ENCODE measurements around the gene PRELID1. TPM values are rescaled to one million over a fixed set of nuclear protein-coding genes. Genes with fewer than 3 reads are reported as not detected.

The PRELID1 gene
- total and polyA plus RNA-seq, 2 donors (not counting 3 experiments of a cell fraction or from before 2014, with no cell fraction given) = 201 to 293 TPM

DNA sequence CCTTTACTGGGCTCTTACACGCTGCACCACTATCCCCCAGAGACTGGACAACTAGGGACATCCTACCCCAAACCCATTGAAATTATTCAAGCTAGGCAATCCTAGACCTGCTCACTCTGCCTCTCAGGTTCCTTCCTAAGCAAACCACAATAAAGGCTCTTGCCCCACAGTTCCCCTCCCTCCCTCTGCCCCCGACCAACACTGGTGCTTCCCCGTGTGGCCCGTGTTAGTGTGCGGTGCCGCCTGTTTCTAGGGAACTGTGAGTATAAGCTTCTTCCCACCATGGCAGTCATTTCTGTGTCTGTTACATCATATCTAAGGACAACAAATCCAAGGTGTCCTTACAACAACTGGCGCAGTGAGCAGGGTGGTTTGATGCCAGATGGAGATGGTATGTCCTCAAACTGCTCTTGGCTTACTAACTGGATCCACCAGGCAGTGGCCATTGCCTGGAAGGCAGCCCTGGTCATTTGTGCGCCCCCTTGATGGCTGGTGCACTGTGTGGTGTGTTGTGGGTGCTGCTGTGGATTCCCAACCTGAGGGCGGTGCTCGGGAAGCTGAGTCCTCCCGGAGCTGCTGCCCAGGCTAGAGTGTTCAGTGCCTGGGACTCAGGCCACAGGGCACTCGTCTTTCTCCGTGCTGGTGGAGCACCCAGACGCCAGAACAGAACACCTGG lies 16.5 kb downstream of the PRELID1 start:
- FAIRE-seq (no peak), DNase-seq (ENCODE audit: low read depth, low spot score) (no peak)
- Histone ChIP-seq H3K9me3 (replicated peaks; ENCODE audit: control insufficient read depth, insufficient read depth, low read length) (no peaks in the 10 kb centered on the region), H3K9ac (replicated peaks; ENCODE audit: extremely low read depth, insufficient read depth, low read length) (no peak overlapping the region), H3K4me3 (replicated peaks in 1 of 3; ENCODE audit: insufficient read depth in 1 of 3, low read depth in 1 of 3, low read length in 3 of 3) (no peak overlapping the region), H3K79me2 (ENCODE audit: control insufficient read depth, insufficient read depth, low read length) (no peaks in the 10 kb centered on the region), H2AFZ (ENCODE audit: low read depth, low read length) (no peak overlapping the region), H4K20me1 (replicated peaks; ENCODE audit: control insufficient read depth, extremely low read depth, insufficient read depth, low read length) (no peaks in the 10 kb centered on the region), H3K36me3 (ENCODE audit: control insufficient read depth in 2 of 2, extremely low read depth in 1 of 2, insufficient read depth in 2 of 2, low read length in 2 of 2) (peaks cover 0 to 8% of the 10 kb centered on the region in 2 experiments), H3K27ac (ENCODE audit: insufficient read depth, low read depth, low read length) (no peak overlapping the region), H3K27me3 (ENCODE audit: control insufficient read depth in 2 of 2, insufficient read depth in 2 of 2, low read length in 2 of 2) (no peaks in the 10 kb centered on the region), H3K4me1 (ENCODE audit: control insufficient read depth, extremely low read depth, insufficient read depth, low read length) (no peaks in the 10 kb centered on the region), H3K4me2 (ENCODE audit: insufficient read depth, low read length) (no peak overlapping the region), H3K9me1 (replicated peaks; ENCODE audit: control insufficient read depth, extremely low read depth, insufficient read depth, low read length) (no peaks in the 10 kb centered on the region)
- TF ChIP-seq FOS (IDR thresholded peaks at IDR 0.05; ENCODE audit: borderline replicate concordance, insufficient read depth, low read length) (no peak), GATA2 (IDR thresholded peaks at IDR 0.05; ENCODE audit: insufficient read depth, insufficient read length, low read depth, low read length) (no peak)
- POLR2A ChIA-PET = no interaction called here
- CTCF ChIA-PET = interaction anchor here (1.0 to 3.5 kb wide), 6 partner anchors 8 to 208 kb away, joined by 3 to 44 read pairs (median 14); no protein-coding TSS in a partner anchor
- intact Hi-C loops (cut with micrococcal nuclease) (loop anchor here (2.0 kb wide), 1 partner anchor 135 kb away; no protein-coding TSS in a partner anchor), dilution Hi-C loops (cut with MboI; ENCODE audit: extremely low pct_ligation_motif_present, low sequenced_read_pairs) (loop anchor here (5.0 kb wide), 1 partner anchor 42 kb away; no protein-coding TSS in a partner anchor)
- BruUV-seq (replicated peaks) = no TSS peak

- no peak overlapping the region for H3K4me3 ChIP-seq (replicated peaks in 1 of 3; ENCODE audit: insufficient read depth in 1 of 3, low read depth in 1 of 3, low read length in 3 of 3)
- ChIA-PET POLR2A (no interaction called here), CTCF (interaction anchor here (0.7 to 2.8 kb wide), 2 partner anchors 11 to 63 kb away, joined by 3 to 21 read pairs; partner anchors contain the start of gene SLC34A1)
- H3K4me1 ChIP-seq (ENCODE audit: control insufficient read depth, extremely low read depth, insufficient read depth, low read length) = peaks cover 2% of the 10 kb centered on the region
- H3K27me3 ChIP-seq (ENCODE audit: control insufficient read depth in 2 of 2, insufficient read depth in 2 of 2, low read length in 2 of 2) = no peaks in the 10 kb centered on the region
- no peak overlapping the region for H3K4me2 ChIP-seq (ENCODE audit: insufficient read depth, low read length)
- BruUV-seq (replicated peaks) = no TSS peak
- intact Hi-C loops (cut with micrococcal nuclease) (no loop called here), dilution Hi-C loops (cut with MboI; ENCODE audit: extremely low pct_ligation_motif_present, low sequenced_read_pairs) (loop anchor here (5.0 kb wide), 1 partner anchor 41 kb away; no protein-coding TSS in a partner anchor)
- no peak for TF ChIP-seq GATA2 (IDR thresholded peaks at IDR 0.05; ENCODE audit: insufficient read depth, insufficient read length, low read depth, low read length)
- TF ChIP-seq POLR2A (IDR thresholded peaks at IDR 0.05; ENCODE audit: low read depth, low read length) = no peak
- TF ChIP-seq MYC (IDR thresholded peaks at IDR 0.05; ENCODE audit: low read depth, low read length) = no peak
- no peak for TF ChIP-seq EZH2 (IDR thresholded peaks at IDR 0.05; ENCODE audit: borderline replicate concordance, low read depth, low read length, severe bottlenecking)
- no peak for TF ChIP-seq POLR2AphosphoS5 (IDR thresholded peaks at IDR 0.05; ENCODE audit: insufficient read depth, low read depth, low read length)
- no peak for TF ChIP-seq CTCF (IDR thresholded peaks at IDR 0.05; ENCODE audit: extremely low read depth in 1 of 2, insufficient read depth in 1 of 2, low read depth in 1 of 2, low read length in 2 of 2)
- TF ChIP-seq FOS (IDR thresholded peaks at IDR 0.05; ENCODE audit: borderline replicate concordance, insufficient read depth, low read length) = no peak
- TF ChIP-seq MAX (IDR thresholded peaks at IDR 0.05; ENCODE audit: insufficient read depth, insufficient read length) = no peak
- no peak for TF ChIP-seq JUN (IDR thresholded peaks at IDR 0.05; ENCODE audit: borderline replicate concordance, insufficient read depth, insufficient read length, low read depth)
- peaks cover 0 to 8% of the 10 kb centered on the region in 2 experiments for H3K36me3 ChIP-seq (ENCODE audit: control insufficient read depth in 2 of 2, extremely low read depth in 1 of 2, insufficient read depth in 2 of 2, low read length in 2 of 2)
- H3K9me3 ChIP-seq (replicated peaks; ENCODE audit: control insufficient read depth, insufficient read depth, low read length) = no peaks in the 10 kb centered on the region
- no peaks in the 10 kb centered on the region for H4K20me1 ChIP-seq (replicated peaks; ENCODE audit: control insufficient read depth, extremely low read depth, insufficient read depth, low read length)
- no peak overlapping the region for H2AFZ ChIP-seq (ENCODE audit: low read depth, low read length)
- DNase-seq (ENCODE audit: low read depth, low spot score) = no peak
- H3K79me2 ChIP-seq (ENCODE audit: control insufficient read depth, insufficient read depth, low read length) = no peaks in the 10 kb centered on the region
- no peak for FAIRE-seq
- no peak overlapping the region for H3K27ac ChIP-seq (ENCODE audit: insufficient read depth, low read depth, low read length)
- no peak overlapping the region for H3K9ac ChIP-seq (replicated peaks; ENCODE audit: extremely low read depth, insufficient read depth, low read length)
- H3K9me1 ChIP-seq (replicated peaks; ENCODE audit: control insufficient read depth, extremely low read depth, insufficient read depth, low read length) = no peaks in the 10 kb centered on the region
These were observed 17.3 kb downstream of the PRELID1 start for GRCh38 chr5:177320879-177321278.
